K562 (cell line): ENCODE measurements around the gene TECPR1. TPM values are rescaled to one million over a fixed set of nuclear protein-coding genes. Genes with fewer than 3 reads are reported as not detected.
A peak's percentile ranks its signal among the peaks of the same experiment; 100 is the strongest.

Source experiments
- ATAC-seq: fragments of 200-7000 bp; cut with Tn5 transposase; 3 replicates; pipeline ENCODE4 v1.9.1; 2020; ENCODE audit warnings: moderate library complexity
- BruUV-seq: library from RNA; stranded (reverse); fragments of 400-500 nt; replicated peaks from 2 replicates; lab custom pipeline; 2021; lab: Mats Ljungman, UMichigan
- CTCF ChIA-PET: fragments of 300-600 bp; formaldehyde crosslinking; extraction: SDS; loops from one replicate; lab custom pipeline; 2021; ENCODE audit warnings: low intra/inter-chr PET ratio; lab: Yijun Ruan, JAX
- POLR2A ChIA-PET: fragments of 300-600, 350-650 bp; sonication (Branson Sonifier 250); formaldehyde crosslinking; extraction: SDS; loops from one replicate; lab custom pipeline; 2021; ENCODE audit warnings: antibody characterized with exemption, inconsistent platforms; lab: Yijun Ruan, JAX
- DNase-seq, 4 experiments: peaks; one replicate each; pipeline versions ENCODE4 v3.0.0 to v3.0.0-alpha.2; 2011 to 2018; ENCODE audit warnings: low spot score in 3 of 4, mixed read lengths in 3 of 4; ENCODE audit errors: extremely low read depth in 1 of 4
- FAIRE-seq: peaks from 2 replicates; lab custom pipeline; 2011; peaks lifted over from hg19 to GRCh38; lab: Jason Lieb, UNC
- H2AFZ ChIP-seq: 2 replicates; pipeline ENCODE4 v1.6.0; 2011; ENCODE audit warnings: low read depth, low read length, control low read depth, inconsistent platforms
- H3K27ac ChIP-seq: fragments of 200-600 bp; 3 replicates; pipeline ENCODE4 v1.8.0; 2011; ENCODE audit warnings: low read depth, mild to moderate bottlenecking, control low read depth, inconsistent platforms, low read length, moderate library complexity, mixed read lengths; ENCODE audit errors: extremely low read depth
- H3K27me3 ChIP-seq, 2 experiments: fragments of 300-600 bp in 1 of 2; 2 replicates in 1 of 2; 3 replicates in 1 of 2; pipeline versions ENCODE4 v1.6.0 to v1.8.0; 2011; ENCODE audit warnings: inconsistent platforms in 2 of 2, low read length in 2 of 2, mild to moderate bottlenecking in 1 of 2, mixed read lengths in 1 of 2, moderate library complexity in 1 of 2; ENCODE audit not compliant: control insufficient read depth in 2 of 2, insufficient read depth in 2 of 2
- H3K36me3 ChIP-seq: fragments of 300-600 bp; 3 replicates; pipeline ENCODE4 v1.8.0; 2011; ENCODE audit warnings: mild to moderate bottlenecking, low read length, inconsistent platforms; ENCODE audit not compliant: control insufficient read depth, insufficient read depth
- H3K4me1 ChIP-seq, 2 experiments: fragments of 200-600 bp in 1 of 2; replicated peaks in 1 of 2; 2 replicates in 1 of 2; 3 replicates in 1 of 2; pipeline versions ENCODE4 v1.5.1 to v1.8.0; 2011; ENCODE audit warnings: inconsistent platforms in 2 of 2, low read length in 2 of 2, mild to moderate bottlenecking in 1 of 2, mixed read lengths in 1 of 2, moderate library complexity in 1 of 2; ENCODE audit not compliant: control insufficient read depth in 2 of 2, insufficient read depth in 2 of 2
- H3K4me2 ChIP-seq: 2 replicates; pipeline ENCODE4 v1.6.1; 2011; ENCODE audit warnings: low read length, control low read depth, inconsistent platforms, mixed read lengths; ENCODE audit not compliant: insufficient read depth
- H3K4me3 ChIP-seq: fragments of 200-600 bp; sonication (generic), shearing (Covaris generic); 2 replicates; pipeline ENCODE4 v1.5.1; 2016; ENCODE audit warnings: control low read depth, inconsistent platforms
- H3K79me2 ChIP-seq: fragments of 200-600 bp; 3 replicates; pipeline ENCODE4 v1.8.0; 2011; ENCODE audit warnings: low read length, inconsistent platforms; ENCODE audit not compliant: control insufficient read depth, insufficient read depth
- H3K9ac ChIP-seq, 2 experiments: 2 replicates each; pipeline versions ENCODE4 v1.6.0 to v1.6.1; 2011; ENCODE audit warnings: low read depth in 2 of 2, low read length in 2 of 2, control low read depth in 1 of 2, inconsistent platforms in 1 of 2, mild to moderate bottlenecking in 1 of 2, mixed read lengths in 1 of 2; ENCODE audit not compliant: insufficient read depth in 1 of 2
- H3K9me1 ChIP-seq: one replicate; pipeline ENCODE4 v1.6.0; 2011; ENCODE audit warnings: inconsistent platforms, mild to moderate bottlenecking, low read length, moderate library complexity; ENCODE audit not compliant: control insufficient read depth, insufficient read depth
- H3K9me3 ChIP-seq: replicated peaks from 2 replicates; pipeline ENCODE4 v1.5.1; 2011; ENCODE audit warnings: low read depth, low read length, inconsistent platforms; ENCODE audit not compliant: control insufficient read depth, insufficient read depth
- H4K20me1 ChIP-seq: replicated peaks from 2 replicates; pipeline ENCODE4 v1.6.1; 2011; ENCODE audit warnings: low read length, inconsistent platforms, mixed read lengths; ENCODE audit not compliant: control insufficient read depth, insufficient read depth
- CTCF ChIP-seq, 3 experiments: IDR thresholded peaks in 2 of 3; conservative IDR thresholded peaks in 1 of 3; 2 replicates each; pipeline ENCODE4 v1.5.1; 2011 to 2012; ENCODE audit warnings: low read length in 3 of 3, mild to moderate bottlenecking in 3 of 3, control low read depth in 2 of 3, improper control_type of control experiment in 1 of 3, inconsistent platforms in 1 of 3, low read depth in 1 of 3, mixed read lengths in 1 of 3, moderate library complexity in 1 of 3; ENCODE audit not compliant: insufficient read depth in 2 of 3
- POLR2AphosphoS5 ChIP-seq: IDR thresholded peaks from 2 replicates; pipeline ENCODE4 v1.6.1; 2011; ENCODE audit warnings: mild to moderate bottlenecking, low read depth, low read length, moderate library complexity; ENCODE audit not compliant: control insufficient read depth, insufficient read depth
- ZBTB33 ChIP-seq: sonication (generic); formaldehyde crosslinking; IDR thresholded peaks from 2 replicates; pipeline ENCODE4 v1.8.1; 2023; ENCODE audit warnings: mild to moderate bottlenecking, missing genetic modification reagents
- ZNF586 ChIP-seq: fragments of 450-650 bp; formaldehyde crosslinking; conservative IDR thresholded peaks from 2 replicates; pipeline ENCODE4 v1.4.0; 2020; ENCODE audit warnings: mild to moderate bottlenecking, moderate library complexity
- WGBS: fragments of 100-300 bp; shearing (Covaris generic); methylation state at CpG from one replicate; pipeline ENCODE4 v1.1.6; 2016; ENCODE audit warnings: low coverage, mixed read lengths; ENCODE audit not compliant: insufficient coverage; ENCODE audit errors: missing lambda C conversion rate; 5-methylcytosine and 5-hydroxymethylcytosine counted together
- in situ Hi-C: fragments of 300-500 bp; cut with MboI; formaldehyde crosslinking; loops from 4 replicates; pipeline ENCODE4 v1.15.0; 2018; ENCODE audit warnings: inconsistent platforms, mixed read lengths
- intact Hi-C: fragments of 100-400 bp; cut with micrococcal nuclease; formaldehyde crosslinking; loops from 2 replicates; pipeline ENCODE4 v1.14.2; 2022
- polyA plus RNA-seq, 8 experiments: library from polyadenylated mRNA; depleted of rRNA in 4 of 8; stranded (reverse) in 5 of 8; unstranded in 3 of 8; fragments of >200 nt; fragmentation: Nextera tagmentation in 2 of 8; fragmentation: Illumina TruSeq in 1 of 8; extraction: Ambion mirVana in 2 of 8; extraction: Trizol in 1 of 8; gene quantifications; 2 replicates each; pipeline versions ENCODE4 v1.2.1 to v1.2.3, GENCODE V29; 2011 to 2014; ENCODE audit warnings: inconsistent platforms in 1 of 8, missing spikeins in 1 of 8
- total RNA-seq, 7 experiments: library from RNA; depleted of rRNA in 6 of 7; stranded (reverse); fragments of >200 nt in 6 of 7; fragmentation: Illumina TruSeq in 2 of 7; extraction: Trizol in 2 of 7; gene quantifications; 2 replicates each; pipeline versions ENCODE4 v1.2.1 to v1.2.3, GENCODE V29; 2011 to 2021; ENCODE audit warnings: low replicate concordance in 1 of 7

The TECPR1 gene
- total and polyA plus RNA-seq, 9 of the 15 experiments (the other 6 are each of a cell fraction or from before 2014, with no cell fraction given), result 0.17 to 15.0 (median 2.2) TPM

DNA sequence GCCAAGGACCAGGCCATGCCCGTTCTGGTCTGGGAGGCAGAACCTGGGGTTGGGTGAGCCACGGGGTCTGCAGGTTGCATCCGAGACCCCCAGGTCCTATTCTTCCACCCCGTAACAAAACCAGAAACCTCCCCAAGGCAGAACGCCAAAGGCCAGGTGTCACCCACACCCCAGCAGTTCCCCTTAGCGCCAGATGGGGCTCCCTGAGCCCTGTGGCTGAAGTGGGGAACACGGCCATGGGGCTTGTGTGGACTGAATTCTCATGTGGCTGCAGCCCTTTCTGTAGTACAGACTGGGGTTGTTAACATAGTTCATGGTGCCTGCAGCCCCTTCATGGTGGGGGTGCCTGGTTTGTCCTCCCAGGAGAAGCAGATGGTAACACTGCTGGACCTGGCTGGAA is 39.7 kb upstream of the TECPR1 start:
- H3K9ac ChIP-seq, result peak overlapping the region in 1 of 2 experiments; percentile 19; a peak in 2 of 4 replicates
- peak; percentile 44 for ATAC-seq
- BruUV-seq, result TSS peak; percentile 31
- no peak overlapping the region for H3K4me3 ChIP-seq
- H3K79me2 ChIP-seq, result peaks cover 1% of the 10 kb centered on the region; the same call in 1 of the 3 replicates
- H3K4me1 ChIP-seq, result peaks cover 0 to 29% of the 10 kb centered on the region in 2 experiments; a peak in 2 of 5 replicates
- H3K9me3 ChIP-seq, result no peaks in the 10 kb centered on the region
- no peak overlapping the region for H3K4me2 ChIP-seq
- peaks cover 22% of the 10 kb centered on the region for H4K20me1 ChIP-seq
- peaks cover 41% of the 10 kb centered on the region; the same call in 2 of the 3 replicates for H3K36me3 ChIP-seq
- WGBS, result 50% methylated on average over 7 of the region's 7 CpGs
- TF ChIP-seq CTCF (IDR thresholded peaks at IDR 0.05 in 2 of 3, conservative IDR thresholded peaks at IDR 0.05 in 1 of 3; ENCODE audit: insufficient read depth in 2 of 3, low read depth in 1 of 3, low read length in 3 of 3), result peak; percentile 32 to 49 (median 49)
- no peak for TF ChIP-seq ZNF586 (CRISPR knock-in tag)
- 0 out of 2 replicates have a peak, but pooled peaks have one; percentile 27 for TF ChIP-seq POLR2AphosphoS5
- TF ChIP-seq ZBTB33, result peak; percentile 62
- H3K27me3 ChIP-seq, result peaks cover 0 to 62% of the 10 kb centered on the region in 2 experiments; a peak in 2 of 5 replicates
- CTCF ChIA-PET, result no interaction called here
- intact Hi-C loops, result loop anchor here (5.0 kb wide), 2 partner anchors 131 to 269 kb away; no protein-coding TSS in a partner anchor
- DNase-seq, result peak in 3 of 4 experiments; percentile 28 to 50 (median 47)
- no peaks in the 10 kb centered on the region for H3K9me1 ChIP-seq
- no peak for FAIRE-seq
- H3K27ac ChIP-seq, result no peak overlapping the region
- H2AFZ ChIP-seq, result no peak overlapping the region
- POLR2A ChIA-PET, result interaction anchor here (0.6 to 0.7 kb wide), 2 partner anchors 10 to 126 kb away, joined by 3 to 4 read pairs; no protein-coding TSS in a partner anchor
- in situ Hi-C loops, result loop anchor here (10.0 kb wide), 1 partner anchor 453 kb away; no protein-coding TSS in a partner anchor
